Right ventricle myocardium superior (tissue), 1 donor: ENCODE measurements around the gene CLP1. TPM values are rescaled to one million over a fixed set of nuclear protein-coding genes. Genes with fewer than 3 reads are reported as not detected.
"Not testable (repeated sequence)": the region's sequence is repeated elsewhere in the genome, so short reads cannot be mapped to it uniquely, and the experiment has no call there.

Experiments used
- ATAC-seq: fragments of 200-7000 bp; cut with Tn5 transposase; one replicate; pipeline ENCODE4 v1.9.1; 2020; ENCODE audit warnings: mild to moderate bottlenecking; ENCODE audit not compliant: poor library complexity
- DNase-seq: peaks from one replicate; pipeline ENCODE4 v3.0.0-alpha.2; 2020
- intact Hi-C: fragments of 100-400 bp; cut with DNase I; formaldehyde crosslinking; loops from one replicate; pipeline ENCODE4 v1.11.2; 2022
- total RNA-seq: library from RNA; stranded (reverse); fragmentation: NEBNext Ultra II Directional; extraction: Animal tissue kit (Norgen Biotek cat#: 25700); gene quantifications from one replicate; pipeline ENCODE4 v1.2.1, GENCODE V29; 2021
- donor health status: DM: no; HTN: yes; CAD: no; lungs with severe emphysema.

CLP1 gene
- total RNA-seq, 1 donor from 2014 or later: 6.3 TPM

DNA sequence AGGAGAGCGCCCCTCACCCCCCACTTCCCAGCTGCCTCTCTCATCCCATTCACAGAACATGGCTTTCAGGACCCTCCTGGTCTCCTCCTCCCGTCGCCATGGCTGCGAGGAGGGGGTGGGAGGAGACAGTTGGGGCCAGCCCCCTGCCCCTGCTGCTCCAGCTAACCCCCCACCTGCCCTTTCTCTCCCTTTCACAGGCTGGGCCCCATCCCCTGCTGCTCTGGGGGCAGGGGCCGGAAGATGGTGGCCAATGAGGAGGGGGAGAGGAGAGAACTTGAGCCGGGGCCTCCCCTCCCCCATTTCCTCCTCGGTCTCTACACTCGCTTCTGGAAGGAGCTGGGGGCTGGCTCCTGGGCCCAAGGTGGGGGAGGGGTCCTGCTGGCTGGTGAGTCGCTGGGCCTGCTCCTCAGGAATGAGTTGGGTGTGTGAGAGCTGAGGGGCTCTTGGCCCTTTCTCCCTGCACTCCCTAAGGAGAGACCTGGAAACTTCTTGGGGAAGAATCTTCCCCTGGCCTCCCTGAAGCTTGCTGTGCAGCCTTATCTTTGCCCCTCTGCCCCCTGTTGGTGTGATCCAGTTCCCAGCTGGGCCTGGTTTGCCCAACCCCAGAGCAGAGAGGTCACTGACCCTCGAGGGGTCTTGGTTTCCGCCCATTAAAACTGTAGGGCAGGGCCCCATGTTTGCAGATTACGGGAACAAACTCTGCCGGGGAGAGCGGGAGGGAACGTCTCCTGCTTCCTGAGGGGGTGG is 18.1 kb upstream of the CLP1 start:
- intact Hi-C loops: loop anchor here (2.0 to 5.0 kb wide), 3 partner anchors 71 to 292 kb away; no protein-coding TSS in a partner anchor
- no peak for DNase-seq
- ATAC-seq: no peak

GRCh38 chr11:57640068-57640800 is 17.3 kb upstream of the CLP1 start:
- ATAC-seq: no peak
- intact Hi-C loops: loop anchor here (2.0 to 5.0 kb wide), 3 partner anchors 71 to 293 kb away; no protein-coding TSS in a partner anchor
- DNase-seq: no peak

GRCh38 chr11:57641011-57641807 is 16.4 kb upstream of the CLP1 start:
- DNase-seq (no peak), ATAC-seq (peak; percentile 16)
- intact Hi-C loops: loop anchor here (2.0 to 5.0 kb wide), 3 partner anchors 72 to 294 kb away; no protein-coding TSS in a partner anchor

GRCh38 chr11:57643802-57644201 is 13.8 kb upstream of the CLP1 start:
- no peak for DNase-seq
- intact Hi-C loops: loop anchor here (5.0 kb wide), 2 partner anchors 187 to 297 kb away; no protein-coding TSS in a partner anchor
- no peak for ATAC-seq

GRCh38 chr11:57644748-57645688 is 12.5 kb upstream of the CLP1 start:
- peak; percentile 85 for ATAC-seq
- intact Hi-C loops: loop anchor here (5.0 kb wide), 2 partner anchors 188 to 298 kb away; no protein-coding TSS in a partner anchor
- DNase-seq: peak; percentile 85

DNA sequence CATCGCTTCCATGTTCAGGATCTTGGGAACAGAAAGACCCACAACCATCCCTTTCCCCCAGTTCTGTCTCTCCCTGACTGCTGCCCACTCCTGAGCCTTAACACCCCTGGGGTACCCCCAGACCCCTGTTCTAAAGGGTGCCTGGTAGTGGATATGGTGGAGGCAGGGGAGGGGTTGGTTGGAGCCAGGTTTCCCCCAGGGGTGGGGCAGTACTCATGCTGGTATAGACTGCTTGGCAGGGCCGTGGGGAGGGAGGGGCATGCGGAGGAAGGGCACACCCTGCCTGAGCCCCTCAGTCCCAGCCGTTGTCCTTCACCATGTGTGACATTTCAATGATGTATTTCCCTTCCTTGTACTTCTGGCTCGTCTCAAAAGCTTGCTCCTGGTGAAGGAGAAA is 11.9 kb upstream of the CLP1 start:
- ATAC-seq: no peak
- no peak for DNase-seq
- intact Hi-C loops: no loop called here

- intact Hi-C loops: no loop called here
- no peak for DNase-seq
- ATAC-seq: no peak
Measured at GRCh38 chr11:57646194-57646798, 11.3 kb upstream of the CLP1 start.

GRCh38 chr11:57646799-57647303 is 10.7 kb upstream of the CLP1 start:
- ATAC-seq (no peak), DNase-seq (no peak)
- intact Hi-C loops: no loop called here

DNA sequence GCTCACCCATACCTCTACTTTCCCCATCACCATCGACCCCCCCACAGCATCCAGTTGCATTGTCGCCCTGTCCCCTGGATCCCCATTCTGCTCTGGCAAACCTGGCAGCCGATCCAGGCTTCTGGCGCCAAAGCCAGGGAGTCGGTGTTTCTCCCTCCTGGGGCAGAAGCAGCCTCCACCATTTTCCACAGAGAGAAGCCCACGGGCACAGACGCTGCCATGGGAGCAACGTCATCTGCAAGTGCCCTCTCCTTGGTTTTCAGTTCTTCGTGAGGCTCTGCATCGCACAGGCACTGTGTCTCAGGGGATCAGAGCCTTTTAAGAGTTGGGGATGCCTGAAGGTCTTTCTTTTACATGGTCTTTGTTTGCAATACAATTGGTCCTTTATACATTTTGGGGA is 10.2 kb upstream of the CLP1 start:
- intact Hi-C loops: no loop called here
- no peak for DNase-seq
- no peak for ATAC-seq

GRCh38 chr11:57647960-57648800 is 9.4 kb upstream of the CLP1 start:
- DNase-seq (no peak), ATAC-seq (no peak)
- intact Hi-C loops: no loop called here

DNA sequence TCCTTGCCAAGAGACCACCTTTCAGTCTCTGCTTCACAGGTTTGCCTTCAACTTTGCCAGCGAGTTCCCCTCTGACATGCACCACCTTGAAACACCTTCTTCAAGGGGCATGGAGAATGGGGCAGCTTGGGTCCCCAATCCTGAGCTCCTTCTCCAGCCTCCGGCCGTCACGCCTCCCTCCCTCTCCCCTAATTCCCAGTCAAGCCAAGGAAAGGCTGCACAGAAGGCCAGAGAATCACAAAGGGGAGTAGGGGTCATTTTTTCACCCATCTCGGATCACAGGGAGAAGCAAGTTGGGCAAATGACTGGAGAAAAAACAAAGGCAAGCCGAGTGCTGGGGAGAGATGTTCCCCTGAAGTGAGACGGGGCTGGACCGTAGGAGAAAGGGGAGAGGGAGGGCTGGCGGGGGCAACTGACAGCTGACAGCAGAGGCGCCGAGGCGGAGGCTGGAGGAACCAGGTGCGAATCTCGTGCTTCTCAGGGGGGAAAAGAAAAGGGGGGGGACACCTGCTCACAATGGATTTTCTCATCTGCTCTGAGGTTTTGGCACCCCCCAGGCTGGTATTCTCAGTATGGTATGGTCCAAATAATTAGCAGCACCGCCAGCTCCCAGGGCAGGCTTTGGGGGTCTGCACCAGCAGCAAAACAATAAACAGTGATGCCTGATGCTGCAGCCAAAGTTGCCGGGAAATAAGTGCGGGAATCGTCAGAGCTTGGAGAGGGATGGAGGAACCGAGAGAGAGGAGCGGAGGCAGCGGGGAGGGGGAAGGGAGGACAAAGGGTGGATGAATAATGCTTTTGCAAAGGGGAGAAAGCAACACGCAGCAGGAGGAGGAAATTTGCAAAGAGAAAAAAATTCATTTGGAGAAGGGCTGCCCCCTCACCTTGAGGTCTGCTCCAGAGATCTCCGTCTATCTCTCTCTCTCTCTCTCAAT is 8.5 kb upstream of the CLP1 start:
- DNase-seq (no peak), ATAC-seq (no peak)
- intact Hi-C loops: no loop called here

- peak; percentile 49 for ATAC-seq
- intact Hi-C loops: no loop called here
- no peak for DNase-seq
Measured at GRCh38 chr11:57649826-57650738, 7.5 kb upstream of the CLP1 start, which contains the start of gene YPEL4. Gene YPEL4, minus strand, starts transcription at chr11:57649912. Its CDS starts 2,805 bp downstream, at chr11:57647107.

DNA sequence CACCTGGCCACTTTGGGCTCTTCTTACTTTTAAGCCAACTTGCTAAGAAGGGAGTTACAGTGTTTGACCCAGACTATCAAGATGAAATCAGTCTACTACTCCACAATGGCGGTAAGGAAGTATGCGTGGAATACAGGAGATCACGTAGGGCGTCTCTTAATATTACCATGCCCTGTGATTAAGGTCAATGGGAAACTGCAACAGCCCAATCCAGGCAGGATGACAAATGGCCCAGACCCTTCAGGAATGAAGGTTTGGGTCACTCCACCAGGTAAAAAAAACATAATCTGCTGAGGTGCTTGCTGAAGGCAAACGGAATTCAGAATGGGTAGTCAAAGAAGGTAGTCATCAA is 6.8 kb upstream of the CLP1 start:
- no peak for ATAC-seq
- intact Hi-C loops: no loop called here
- DNase-seq: no peak

DNA sequence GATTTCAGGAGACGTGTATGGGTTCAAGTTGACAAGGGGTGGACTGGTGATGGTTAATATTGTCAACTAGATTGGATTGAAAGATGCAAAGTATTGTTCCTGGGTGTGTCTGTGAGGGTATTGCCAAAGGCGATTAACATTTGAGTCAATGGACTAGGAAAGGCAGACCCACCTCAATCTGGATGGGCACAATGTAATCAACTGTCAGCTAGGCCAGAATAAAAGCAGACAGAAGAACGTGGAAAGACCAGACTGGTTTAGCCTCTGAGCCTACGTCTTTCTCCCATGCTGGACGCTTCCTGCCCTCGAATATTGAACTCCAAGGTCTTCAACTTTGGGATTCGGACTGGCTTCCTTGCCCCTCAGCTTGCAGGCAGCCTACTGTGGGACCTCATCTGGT is 6.2 kb upstream of the CLP1 start:
- intact Hi-C loops: no loop called here
- no peak for DNase-seq
- ATAC-seq: no peak

GRCh38 chr11:57652230-57652629 is 5.3 kb upstream of the CLP1 start:
- DNase-seq, intact Hi-C loops, ATAC-seq: not testable (repeated sequence)
